HG03442 (cell line): ENCODE data around the gene WNT5B.
"Not testable (repeated sequence)": the region's sequence is repeated elsewhere in the genome, so short reads cannot be mapped to it uniquely, and the experiment has no call there.

Experiments
- ATAC-seq: cut with Tn5 transposase; IDR thresholded peaks from one replicate; pipeline ENCODE4 v1.9.1; 2021; ENCODE audit warnings: mild to moderate bottlenecking, moderate library complexity; ENCODE audit not compliant: unreplicated experiment

Gene WNT5B

DNA sequence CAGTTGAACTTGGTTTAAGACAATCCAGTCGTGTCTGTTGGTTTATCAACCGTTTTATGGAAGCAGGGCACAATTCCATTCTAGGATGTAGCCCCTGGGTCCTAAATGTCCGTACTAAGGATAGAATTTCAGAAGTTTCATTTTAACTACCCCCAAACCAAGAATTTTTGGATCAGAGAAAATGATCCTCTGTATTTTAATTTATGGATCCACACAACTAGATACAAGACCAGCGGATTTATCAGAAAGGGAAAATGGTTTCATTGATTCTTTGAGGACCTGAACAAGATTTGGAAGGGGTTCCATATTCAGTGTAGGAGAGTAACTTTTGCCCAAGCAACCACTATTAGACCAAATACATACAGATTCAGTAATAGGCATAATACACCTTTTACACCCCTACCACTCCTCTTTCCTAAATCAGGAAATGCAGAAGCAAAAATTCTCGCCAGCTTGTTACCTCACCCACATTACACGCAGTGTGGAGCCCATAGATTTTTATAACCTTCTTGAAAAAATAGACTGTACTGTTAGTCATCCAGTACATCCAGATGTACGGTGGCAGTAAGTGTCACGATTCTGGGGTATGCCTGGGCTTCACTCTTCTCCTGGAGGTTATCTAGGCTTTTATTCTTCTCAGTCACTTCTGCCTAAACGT lies 33.2 kb upstream of the WNT5B start:
- ATAC-seq = no peak

DNA sequence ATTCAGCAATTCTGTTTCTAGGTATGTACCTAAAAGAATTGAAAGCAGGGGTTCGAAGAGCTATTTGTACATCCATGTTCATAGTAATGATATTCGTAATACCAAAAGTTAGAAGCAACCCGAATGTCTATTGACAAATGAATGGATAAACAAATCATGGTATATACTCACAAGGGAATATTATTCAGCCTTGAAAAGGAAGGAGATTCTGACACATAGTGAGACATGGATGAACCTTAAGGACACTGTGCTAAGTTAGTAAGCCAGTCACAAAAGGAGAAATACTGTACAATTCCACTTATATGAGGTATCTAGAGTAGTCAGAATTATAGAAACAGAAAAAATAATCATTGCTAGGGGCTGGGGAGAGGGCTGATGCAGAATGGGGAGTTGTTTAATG lies 30.3 kb upstream of the WNT5B start:
- ATAC-seq = no peak

GRCh38 chr12:1602706-1603105 lies 26.3 kb upstream of the WNT5B start:
- not testable (repeated sequence) for ATAC-seq

GRCh38 chr12:1603269-1603993 lies 25.6 kb upstream of the WNT5B start:
- no peak for ATAC-seq

DNA sequence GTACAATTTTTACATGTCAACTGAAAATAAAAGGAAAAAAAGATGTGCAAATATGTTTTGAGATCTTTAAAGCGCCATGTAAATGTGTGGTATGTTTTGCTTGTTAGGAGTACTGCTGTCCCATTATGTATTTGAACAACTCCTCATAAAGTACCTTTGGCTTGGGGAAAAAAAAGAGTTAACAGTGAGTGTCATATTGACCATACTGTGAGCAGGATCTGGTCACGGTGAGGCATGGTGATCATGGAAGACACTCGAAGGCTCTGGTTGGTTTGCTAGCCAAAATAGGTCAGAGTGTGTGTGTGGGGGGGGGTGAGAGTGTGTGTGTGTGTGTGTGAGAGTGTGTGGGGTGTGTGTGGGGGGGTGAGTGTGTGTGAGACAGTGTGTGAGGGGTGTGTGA lies 24.6 kb upstream of the WNT5B start:
- no peak for ATAC-seq

GRCh38 chr12:1605129-1606020 lies 23.7 kb upstream of the WNT5B start:
- peak; percentile 37 for ATAC-seq

- peak; percentile 57 for ATAC-seq
Observed at GRCh38 chr12:1606021-1606622, 22.9 kb upstream of the WNT5B start.

DNA sequence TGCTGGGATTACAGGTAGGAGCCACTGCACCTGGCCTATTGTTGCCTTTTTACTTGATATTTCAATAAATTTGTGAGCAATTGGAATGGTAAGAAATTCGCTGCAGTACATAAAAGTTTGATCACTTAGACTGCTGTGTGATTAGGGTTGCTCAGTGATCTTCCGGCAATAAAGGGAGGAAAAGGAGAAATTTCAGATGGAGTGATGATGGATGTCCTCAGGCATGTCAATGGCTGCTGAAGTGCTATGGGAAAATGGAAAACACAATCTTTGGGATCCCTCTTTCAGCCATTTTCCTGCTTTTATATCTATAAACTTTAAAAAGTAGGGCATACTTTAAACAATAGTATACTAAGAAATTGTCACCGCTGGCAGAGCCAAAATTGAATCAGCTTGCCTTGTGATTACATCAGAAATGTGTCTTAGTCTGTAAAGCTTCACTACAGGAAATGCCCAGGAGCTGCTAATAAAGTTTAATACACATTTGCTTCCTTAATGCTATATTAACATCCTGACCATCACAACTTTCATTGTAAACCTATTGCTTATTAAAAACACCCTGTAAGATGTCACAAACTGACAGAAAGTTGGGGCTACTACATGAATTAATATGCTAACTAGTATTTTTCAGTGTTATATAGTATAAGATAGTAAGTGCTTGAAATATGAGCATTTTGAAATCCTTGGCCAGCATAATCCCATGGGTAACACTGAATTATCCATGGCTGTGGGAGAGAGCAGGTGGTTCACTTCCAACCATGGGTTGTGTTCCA lies 20.9 kb upstream of the WNT5B start:
- ATAC-seq = no peak

DNA sequence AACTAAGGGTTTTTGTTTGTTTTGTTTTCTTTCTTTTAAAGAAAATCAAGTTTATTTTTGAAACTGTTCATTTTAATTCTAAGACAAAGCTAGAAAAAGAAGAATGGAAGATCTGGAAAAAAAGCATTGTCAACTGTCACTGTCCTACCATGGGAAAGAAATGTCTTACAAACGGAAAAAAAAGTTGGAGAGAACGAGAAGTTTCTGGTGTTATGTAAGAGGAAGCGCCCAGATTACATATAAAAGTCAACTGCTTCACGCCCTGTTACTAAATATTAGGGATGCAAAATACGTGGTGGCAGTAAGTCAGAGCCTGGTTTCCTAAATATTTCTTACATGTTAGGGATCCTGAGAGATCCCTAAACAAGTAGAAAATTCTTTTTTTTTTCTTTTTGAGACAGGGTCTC lies 20.3 kb upstream of the WNT5B start:
- no peak for ATAC-seq

DNA sequence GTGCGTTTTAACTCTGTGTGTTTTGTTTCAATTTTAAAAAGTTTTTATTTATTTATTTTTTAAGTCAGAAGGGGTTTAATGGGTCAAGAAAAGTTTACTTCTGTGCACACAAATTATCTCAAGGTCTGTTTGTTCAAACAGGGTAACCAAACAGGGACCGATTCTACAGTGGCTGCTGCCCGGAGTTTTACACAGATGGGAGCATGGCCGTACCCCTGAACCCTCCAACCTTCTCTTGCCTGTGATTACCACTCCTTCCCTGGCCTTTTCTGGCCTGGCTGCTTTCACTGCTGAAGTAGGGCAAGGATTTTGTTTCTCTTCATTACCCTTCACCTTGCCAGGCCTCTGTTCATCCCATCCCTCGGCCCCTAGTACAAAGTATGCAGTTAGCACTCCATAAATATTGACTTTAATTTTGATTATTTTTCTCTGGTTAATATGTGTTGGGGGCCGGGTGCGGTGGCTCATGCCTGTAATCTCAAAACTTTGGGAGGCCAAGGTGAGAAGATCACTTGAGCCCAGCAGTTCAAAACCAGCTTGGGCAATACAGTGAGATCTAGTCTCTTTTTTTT lies 18.9 kb upstream of the WNT5B start:
- no peak for ATAC-seq

DNA sequence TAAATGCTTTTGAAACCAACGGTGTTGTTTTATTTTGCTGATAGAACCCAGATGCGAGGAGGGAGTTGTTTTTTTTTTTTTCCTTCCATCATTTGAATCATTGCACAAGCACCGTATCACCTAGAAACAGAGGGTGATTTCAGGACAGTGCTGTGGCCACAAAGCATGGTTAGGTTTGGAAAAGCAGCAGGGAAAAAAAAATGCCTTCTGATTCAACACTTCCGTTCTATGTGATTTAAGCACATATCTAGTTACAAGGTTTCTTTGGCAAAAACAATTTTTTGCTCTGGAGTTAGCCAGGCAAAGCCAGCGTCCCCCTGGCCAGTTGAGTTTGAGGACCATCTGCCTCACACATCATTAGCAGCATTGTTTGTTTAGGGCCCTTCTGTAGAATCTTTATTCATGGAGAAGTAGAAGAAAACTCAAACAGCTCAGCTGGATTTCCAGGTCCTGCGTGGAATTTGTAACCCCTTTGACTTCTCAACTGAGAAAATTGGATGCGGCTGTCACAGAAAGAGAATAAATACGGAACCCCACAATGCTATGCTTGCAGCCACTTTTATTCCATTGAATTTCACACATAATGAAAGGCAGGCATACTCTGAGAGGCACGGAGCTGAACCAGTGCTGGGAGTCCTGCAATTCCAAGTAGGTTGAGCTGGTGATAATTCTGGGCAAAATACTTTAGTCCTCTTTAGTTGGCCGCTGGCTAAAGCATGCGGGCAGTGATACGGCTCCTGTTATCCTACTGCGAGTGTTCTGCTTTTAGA lies 17.0 kb upstream of the WNT5B start:
- ATAC-seq = no peak

- no peak for ATAC-seq
Observed at GRCh38 chr12:1613860-1614259, 15.2 kb upstream of the WNT5B start.

- ATAC-seq = no peak
Observed at GRCh38 chr12:1614360-1614759, 14.7 kb upstream of the WNT5B start.

DNA sequence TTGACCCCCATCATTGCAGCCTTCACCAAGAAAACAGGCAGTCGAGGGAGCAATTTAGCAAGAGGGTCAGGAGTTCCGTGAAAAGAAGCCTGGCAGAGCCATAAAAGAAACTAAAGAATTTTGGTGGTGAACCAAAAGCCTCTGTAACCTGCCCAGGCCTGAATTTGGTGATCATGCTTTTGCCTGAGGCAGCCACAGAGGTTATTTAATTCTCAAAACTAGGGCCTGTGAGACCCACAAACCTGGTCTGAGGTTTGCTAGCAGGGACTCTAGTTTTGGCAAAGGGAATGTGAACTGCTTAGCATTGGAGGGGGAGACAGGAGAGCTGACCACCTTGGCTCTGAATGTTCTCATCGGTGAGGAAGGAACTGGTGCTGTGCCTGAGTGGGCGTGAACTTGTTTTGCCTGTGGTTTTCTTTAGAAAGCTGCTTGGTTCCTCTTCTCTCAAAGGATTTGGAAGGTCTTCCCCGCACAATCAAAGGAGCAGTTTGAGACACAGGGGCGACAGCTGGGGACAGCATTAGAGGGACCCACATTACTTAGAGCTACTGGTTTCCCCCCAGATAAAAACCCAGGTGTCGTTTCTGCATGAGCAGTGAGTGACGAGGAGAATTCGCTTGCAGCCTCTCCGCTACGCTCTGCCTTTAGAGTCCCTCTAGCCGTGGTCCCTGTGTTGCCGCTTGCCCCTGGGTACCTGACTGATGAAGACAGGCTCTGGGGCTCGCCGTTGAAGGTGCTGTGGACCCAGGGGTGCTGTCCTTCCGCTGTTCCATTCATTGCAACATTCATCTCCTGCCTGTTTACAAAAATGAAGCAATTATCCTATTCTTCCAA lies 12.6 kb upstream of the WNT5B start:
- ATAC-seq = no peak

- ATAC-seq = no peak
Observed at GRCh38 chr12:1618489-1618888, 10.5 kb upstream of the WNT5B start.

DNA sequence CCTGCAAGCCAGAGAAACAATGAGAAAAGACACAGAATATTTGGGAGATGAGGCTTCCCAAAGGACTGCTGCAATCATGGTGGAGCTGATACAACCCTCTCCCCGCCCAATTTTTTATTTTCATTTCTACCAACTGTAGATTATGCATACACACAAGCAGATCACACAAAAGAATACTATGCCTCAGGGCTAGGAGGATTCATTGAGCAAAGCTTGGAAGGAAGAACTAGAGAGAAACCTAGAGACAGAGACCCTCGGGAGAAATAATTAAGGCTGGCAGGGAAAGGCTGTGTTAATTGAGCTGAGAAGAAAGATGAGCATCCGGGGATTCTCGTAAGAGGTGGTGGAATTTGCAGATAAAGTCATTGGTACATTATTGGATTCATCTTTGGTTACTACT lies 9.9 kb upstream of the WNT5B start:
- no peak for ATAC-seq

DNA sequence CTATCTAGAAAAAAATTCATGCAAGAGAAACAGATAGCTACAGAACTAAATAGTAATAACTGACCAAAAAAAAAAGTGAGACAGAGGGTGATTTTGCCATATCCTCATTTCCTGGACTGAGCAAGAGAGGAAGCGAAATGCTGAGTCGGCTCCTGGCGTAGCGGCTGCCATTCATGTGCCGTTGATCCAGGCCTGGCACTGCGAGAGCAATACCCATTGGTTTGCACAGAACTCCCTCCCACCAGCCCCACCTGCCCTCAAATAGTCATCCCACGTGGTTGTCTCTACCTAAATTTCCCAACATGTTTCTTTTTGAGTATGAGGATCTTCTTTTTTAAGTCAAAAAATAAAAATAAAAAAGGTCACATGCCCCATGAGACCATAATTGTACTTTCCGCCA lies 9.4 kb upstream of the WNT5B start:
- ATAC-seq = peak; percentile 42

- no peak for ATAC-seq
Observed at GRCh38 chr12:1620092-1620491, 8.9 kb upstream of the WNT5B start.

DNA sequence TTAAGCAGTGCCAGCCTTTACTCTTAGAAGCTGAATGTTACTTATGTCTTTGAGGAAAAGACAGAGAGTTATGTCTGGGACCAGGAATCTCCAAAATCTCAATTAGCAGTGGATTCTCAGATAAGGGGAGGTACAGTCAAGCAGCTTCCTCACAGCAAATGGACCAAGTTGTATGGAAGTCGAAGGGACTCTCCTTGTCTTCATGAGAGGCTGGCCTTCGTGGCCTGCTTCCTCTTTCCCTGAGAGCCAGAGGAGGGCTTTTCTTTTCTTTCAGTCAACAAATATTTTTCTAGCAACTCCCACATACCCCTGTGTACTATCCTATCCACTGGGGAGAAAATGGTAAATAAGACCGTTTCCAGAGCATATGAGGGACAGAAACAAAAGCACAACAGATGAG lies 6.6 kb upstream of the WNT5B start:
- ATAC-seq = no peak
